GM12878 (cell line): Measurements from ENCODE around the gene LRRC75A. TPM values are rescaled to one million over a fixed set of nuclear protein-coding genes. Genes with fewer than 3 reads are reported as not detected.

ENCODE experiments used
- ATAC-seq: fragments of 200-7000 bp; cut with Tn5 transposase; 3 replicates; pipeline ENCODE4 v1.9.1; 2020; ENCODE audit warnings: mild to moderate bottlenecking, moderate library complexity
- BruUV-seq: library from RNA; stranded (reverse); fragments of 400-500 nt; replicated peaks from 2 replicates; lab custom pipeline; 2021; lab: Mats Ljungman, UMichigan
- CTCF ChIA-PET: fragments of 300-600 bp; sonication (Branson Sonifier 250); formaldehyde crosslinking; extraction: SDS; loops from one replicate; lab custom pipeline; 2021; ENCODE audit warnings: inconsistent platforms; lab: Yijun Ruan, JAX
- POLR2A ChIA-PET: fragments of 350-600 bp; formaldehyde crosslinking; extraction: SDS; loops from one replicate; lab custom pipeline; 2021; ENCODE audit warnings: inconsistent platforms; lab: Charles Lee
- RAD21 ChIA-PET: fragments of 300-600 bp; sonication (Branson Sonifier 250); formaldehyde crosslinking; loops from one replicate; lab custom pipeline; 2023; ENCODE audit warnings: antibody characterized with exemption; ENCODE audit not compliant: unreplicated experiment; lab: Charles Lee
- SMC1A ChIA-PET: fragments of 300-600 bp; sonication (Branson Sonifier 250); formaldehyde crosslinking; loops from one replicate; lab custom pipeline; 2023; ENCODE audit not compliant: unreplicated experiment, uncharacterized antibody; lab: Charles Lee
- DNase-seq: peaks from one replicate; pipeline ENCODE4 v3.0.0-alpha.2; 2011; ENCODE audit warnings: low read depth, low spot score
- FAIRE-seq: peaks from 3 replicates; lab custom pipeline; 2011; peaks lifted over from hg19 to GRCh38; lab: Jason Lieb, UNC
- H2AFZ ChIP-seq: 2 replicates; pipeline ENCODE4 v1.6.0; 2011; ENCODE audit warnings: low read depth, low read length, control low read depth; ENCODE audit not compliant: control insufficient read depth
- H3K27ac ChIP-seq: 2 replicates; pipeline ENCODE4 v1.5.1; 2011; ENCODE audit warnings: control low read depth; ENCODE audit not compliant: control insufficient read depth, insufficient read depth
- H3K27me3 ChIP-seq, 2 experiments: replicated peaks in 1 of 2; 2 replicates each; pipeline versions ENCODE4 v1.6.0 to v1.6.1; 2011; ENCODE audit warnings: low read length in 1 of 2; ENCODE audit not compliant: control insufficient read depth in 2 of 2, insufficient read depth in 2 of 2
- H3K36me3 ChIP-seq, 2 experiments: 2 replicates each; pipeline ENCODE4 v1.5.1; 2011; ENCODE audit warnings: low read length in 1 of 2; ENCODE audit not compliant: control insufficient read depth in 2 of 2, insufficient read depth in 2 of 2
- H3K4me1 ChIP-seq: 2 replicates; pipeline ENCODE4 v1.6.1; 2011; ENCODE audit warnings: mild to moderate bottlenecking, low read length, moderate library complexity, mixed read lengths; ENCODE audit not compliant: control insufficient read depth, insufficient read depth
- H3K4me2 ChIP-seq: 2 replicates; pipeline ENCODE4 v1.6.0; 2011; ENCODE audit warnings: control low read depth; ENCODE audit not compliant: control insufficient read depth, insufficient read depth
- H3K4me3 ChIP-seq: fragments of 200-600 bp; sonication (generic); 2 replicates; pipeline ENCODE4 v1.5.1; 2016
- H3K79me2 ChIP-seq: 2 replicates; pipeline ENCODE4 v1.6.0; 2011; ENCODE audit warnings: low read length; ENCODE audit not compliant: control insufficient read depth, insufficient read depth
- H3K9ac ChIP-seq: 2 replicates; pipeline ENCODE4 v1.8.0; 2011; ENCODE audit warnings: low read length, control low read depth, mixed read lengths; ENCODE audit not compliant: control insufficient read depth, insufficient read depth
- H3K9me3 ChIP-seq: replicated peaks from 3 replicates; pipeline ENCODE4 v1.5.1; 2011; ENCODE audit warnings: mild to moderate bottlenecking, low read length; ENCODE audit not compliant: control insufficient read depth, insufficient read depth
- H4K20me1 ChIP-seq: 2 replicates; pipeline ENCODE4 v1.6.0; 2011; ENCODE audit not compliant: control insufficient read depth, insufficient read depth
- BACH1 ChIP-seq: fragments of 450-650 bp; IDR thresholded peaks from 2 replicates; pipeline ENCODE4 v1.6.1; 2017; ENCODE audit warnings: mild to moderate bottlenecking, borderline replicate concordance
- EZH2 ChIP-seq: IDR thresholded peaks from 2 replicates; pipeline ENCODE4 v1.6.1; 2012; ENCODE audit warnings: low read depth, mild to moderate bottlenecking, control low read depth, inconsistent platforms, low read length, borderline replicate concordance; ENCODE audit not compliant: control insufficient read depth
- HCFC1 ChIP-seq: fragments of 150-350 bp; IDR thresholded peaks from 2 replicates; pipeline ENCODE4 v1.6.1; 2014; ENCODE audit warnings: low read length
- PAX8 ChIP-seq: fragments of 450-650 bp; IDR thresholded peaks from 2 replicates; pipeline ENCODE4 v1.6.1; 2017; ENCODE audit warnings: mild to moderate bottlenecking, moderate library complexity
- POLR2AphosphoS2 ChIP-seq: IDR thresholded peaks from 2 replicates; pipeline ENCODE4 v1.6.1; 2011; ENCODE audit warnings: low read depth, mild to moderate bottlenecking, low read length, improper control_type of control experiment, moderate library complexity
- POLR2AphosphoS5 ChIP-seq: IDR thresholded peaks from 2 replicates; pipeline ENCODE4 v1.6.1; 2011; ENCODE audit warnings: mild to moderate bottlenecking, low read length, inconsistent platforms
- RFX5 ChIP-seq: IDR thresholded peaks from 2 replicates; pipeline ENCODE4 v1.6.1; 2011; ENCODE audit warnings: low read depth, low read length, improper control_type of control experiment
- TARDBP ChIP-seq: IDR thresholded peaks from 2 replicates; pipeline ENCODE4 v1.6.1; 2016; ENCODE audit warnings: borderline replicate concordance
- WGBS: methylation state at CpG from one replicate; pipeline ENCODE4 v1.1.6; 2016; ENCODE audit warnings: low lambda C conversion rate; ENCODE audit not compliant: insufficient replicate concordance, insufficient coverage; ENCODE audit errors: missing lambda C conversion rate; 5-methylcytosine and 5-hydroxymethylcytosine counted together
- in situ Hi-C: fragments of 300-500 bp; cut with MboI; formaldehyde crosslinking; loops from 9 replicates; pipeline ENCODE4 v1.14.3; 2018; ENCODE audit warnings: mixed read lengths
- intact Hi-C: fragments of 100-400 bp; cut with micrococcal nuclease; formaldehyde crosslinking; loops from one replicate; pipeline ENCODE4 v1.14.2; 2022; ENCODE audit not compliant: unreplicated experiment
- polyA plus RNA-seq, 11 experiments: library from polyadenylated mRNA; depleted of rRNA in 4 of 11; unstranded in 6 of 11; stranded (reverse) in 5 of 11; fragments of >200 nt; fragmentation: Nextera tagmentation in 4 of 11; fragmentation: Illumina TruSeq in 1 of 11; extraction: Ambion mirVana in 4 of 11; extraction: Trizol in 1 of 11; gene quantifications; 1 replicate in 1 of 11; 2 replicates in 10 of 11; pipeline versions ENCODE4 v1.2.1 to v1.2.3, GENCODE V29; 2011 to 2016; ENCODE audit warnings: inconsistent platforms in 2 of 11, missing spikeins in 2 of 11, low read depth in 1 of 11
- total RNA-seq, 4 experiments: library from RNA; depleted of rRNA in 3 of 4; stranded (reverse); fragments of >200 nt in 3 of 4; fragmentation: Illumina TruSeq in 1 of 4; extraction: Trizol in 1 of 4; gene quantifications; 2 replicates each; pipeline versions ENCODE4 v1.2.1 to v1.2.3, GENCODE V29; 2013 to 2021
- TF ChIP-seq, protein P1 (sequence below): fragments of 450-650 bp; IDR thresholded peaks from 2 replicates; pipeline ENCODE4 v1.6.1; 2014; ENCODE audit warnings: mild to moderate bottlenecking

Gene LRRC75A
- total and polyA plus RNA-seq, 10 of the 15 experiments (the other 5 are each of a cell fraction or from before 2014, with no cell fraction given): 0.01 to 1.3 (median 0.09) TPM; not detected in 2

- H3K9me3 ChIP-seq: no peaks in the 10 kb centered on the region
- H3K4me2 ChIP-seq: no peak overlapping the region
- H3K4me1 ChIP-seq: no peaks in the 10 kb centered on the region
- H3K79me2 ChIP-seq: no peaks in the 10 kb centered on the region
- POLR2A ChIA-PET: no interaction called here
- FAIRE-seq: no peak
- ATAC-seq: no peak
- intact Hi-C loops: no loop called here
- BruUV-seq: no TSS peak
- H3K4me3 ChIP-seq: no peak overlapping the region
- DNase-seq: no peak
- TF ChIP-seq PAX8: no peak
- no peak for TF ChIP-seq POLR2AphosphoS5
- no peak for TF ChIP-seq POLR2AphosphoS2
- TF ChIP-seq BACH1: no peak
- TF ChIP-seq EZH2: no peak
- no peak for TF ChIP-seq HCFC1
- TF ChIP-seq RFX5: no peak
- TF ChIP-seq, protein P1, sequence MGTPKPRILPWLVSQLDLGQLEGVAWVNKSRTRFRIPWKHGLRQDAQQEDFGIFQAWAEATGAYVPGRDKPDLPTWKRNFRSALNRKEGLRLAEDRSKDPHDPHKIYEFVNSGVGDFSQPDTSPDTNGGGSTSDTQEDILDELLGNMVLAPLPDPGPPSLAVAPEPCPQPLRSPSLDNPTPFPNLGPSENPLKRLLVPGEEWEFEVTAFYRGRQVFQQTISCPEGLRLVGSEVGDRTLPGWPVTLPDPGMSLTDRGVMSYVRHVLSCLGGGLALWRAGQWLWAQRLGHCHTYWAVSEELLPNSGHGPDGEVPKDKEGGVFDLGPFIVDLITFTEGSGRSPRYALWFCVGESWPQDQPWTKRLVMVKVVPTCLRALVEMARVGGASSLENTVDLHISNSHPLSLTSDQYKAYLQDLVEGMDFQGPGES: no peak
- TF ChIP-seq TARDBP: no peak
- TF ChIP-seq, all 136 proteins: peak for 0
- Histone ChIP-seq H3K36me3 (no peaks in the 10 kb centered on the region; a peak in 1 of 4 replicates), H2AFZ (no peak overlapping the region), H3K27me3 (no peaks in the 10 kb centered on the region), H3K27ac (no peak overlapping the region), H4K20me1 (no peaks in the 10 kb centered on the region), H3K9ac (no peak overlapping the region)
- ChIA-PET SMC1A (no interaction called here), CTCF (interaction anchor here (0.9 to 1.0 kb wide), 2 partner anchors 9 to 48 kb away, joined by 3 read pairs; no protein-coding TSS in a partner anchor), RAD21 (interaction anchor here (0.6 kb wide), 1 partner anchor 17 kb away, joined by 3 read pairs; no protein-coding TSS in a partner anchor)
- 98% methylated on average over 3 of the region's 3 CpGs for WGBS
- in situ Hi-C loops: no loop called here
Measured at GRCh38 chr17:16461606-16461866, 30.5 kb downstream of the LRRC75A start.
